Smooth muscle cell (in vitro differentiated cells): ENCODE data around the gene LAPTM4A. TPM values are rescaled to one million over a fixed set of nuclear protein-coding genes. Genes with fewer than 3 reads are reported as not detected.

Experiments used
- DNase-seq: peaks from one replicate; lab custom pipeline; 2025; ENCODE audit not compliant: unreplicated experiment; lab: John Stamatoyannopoulos, UW
- H2AFZ ChIP-seq: fragments of 200-600 bp; sonication (generic); 2 replicates; pipeline ENCODE4 v1.6.0; 2016; ENCODE audit warnings: antibody characterized with exemption, low read depth, mild to moderate bottlenecking
- H3F3A ChIP-seq: fragments of 200-600 bp; sonication (generic); 2 replicates; pipeline ENCODE4 v1.6.0; 2017; ENCODE audit warnings: antibody characterized with exemption, low read depth
- H3K27ac ChIP-seq: fragments of 200-600 bp; sonication (generic); 2 replicates; pipeline ENCODE4 v1.5.1; 2016; ENCODE audit warnings: low read depth, mild to moderate bottlenecking
- H3K27me3 ChIP-seq: fragments of 200-600 bp; sonication (generic); 2 replicates; pipeline ENCODE4 v1.6.1; 2016; ENCODE audit warnings: low read depth, mild to moderate bottlenecking
- H3K36me3 ChIP-seq: fragments of 200-600 bp; sonication (generic); 2 replicates; pipeline ENCODE4 v1.5.1; 2016; ENCODE audit warnings: low read depth
- H3K4me1 ChIP-seq: fragments of 200-600 bp; sonication (generic); 2 replicates; pipeline ENCODE4 v1.5.1; 2016; ENCODE audit warnings: low read depth
- H3K4me2 ChIP-seq: fragments of 200-600 bp; sonication (generic); 2 replicates; pipeline ENCODE4 v1.6.0; 2016; ENCODE audit warnings: mild to moderate bottlenecking
- H3K4me3 ChIP-seq: fragments of 200-600 bp; sonication (generic); 2 replicates; pipeline ENCODE4 v1.5.1; 2016; ENCODE audit warnings: mild to moderate bottlenecking
- H3K79me2 ChIP-seq: fragments of 200-600 bp; sonication (generic); 2 replicates; pipeline ENCODE4 v1.6.0; 2016; ENCODE audit warnings: low read depth, mild to moderate bottlenecking
- H3K9ac ChIP-seq: fragments of 200-600 bp; sonication (generic); 2 replicates; pipeline ENCODE4 v1.6.0; 2016; ENCODE audit warnings: low read depth
- H3K9me3 ChIP-seq: fragments of 200-600 bp; sonication (generic); replicated peaks from 2 replicates; pipeline ENCODE4 v1.5.1; 2016; ENCODE audit warnings: low read depth
- H4K20me1 ChIP-seq: fragments of 200-600 bp; sonication (generic); 2 replicates; pipeline ENCODE4 v1.6.0; 2016; ENCODE audit warnings: low read depth
- WGBS: methylation state at CpG from one replicate; pipeline ENCODE4 v1.1.7; 2016; ENCODE audit warnings: low lambda C conversion rate; 5-methylcytosine and 5-hydroxymethylcytosine counted together
- polyA plus RNA-seq: library from polyadenylated mRNA; unstranded; fragments of >200 nt; fragmentation: Nextera tagmentation; extraction: Ambion mirVana; gene quantifications from 2 replicates; pipeline ENCODE4 v1.2.1, GENCODE V29; 2016
- total RNA-seq: library from RNA; depleted of rRNA; stranded (reverse); fragments of >200 nt; gene quantifications from 2 replicates; pipeline ENCODE4 v1.2.3, GENCODE V29; 2014
- TF ChIP-seq, protein P1 (sequence below): fragments of 200-600 bp; sonication (generic); IDR thresholded peaks from 2 replicates; pipeline ENCODE4 v1.5.1; 2017; ENCODE audit warnings: borderline replicate concordance, mild to moderate bottlenecking, antibody characterized with exemption; ENCODE audit not compliant: insufficient read depth, poor library complexity, severe bottlenecking

LAPTM4A gene
- total and polyA plus RNA-seq, 2 experiments from 2014 or later: 423 to 466 TPM

DNA sequence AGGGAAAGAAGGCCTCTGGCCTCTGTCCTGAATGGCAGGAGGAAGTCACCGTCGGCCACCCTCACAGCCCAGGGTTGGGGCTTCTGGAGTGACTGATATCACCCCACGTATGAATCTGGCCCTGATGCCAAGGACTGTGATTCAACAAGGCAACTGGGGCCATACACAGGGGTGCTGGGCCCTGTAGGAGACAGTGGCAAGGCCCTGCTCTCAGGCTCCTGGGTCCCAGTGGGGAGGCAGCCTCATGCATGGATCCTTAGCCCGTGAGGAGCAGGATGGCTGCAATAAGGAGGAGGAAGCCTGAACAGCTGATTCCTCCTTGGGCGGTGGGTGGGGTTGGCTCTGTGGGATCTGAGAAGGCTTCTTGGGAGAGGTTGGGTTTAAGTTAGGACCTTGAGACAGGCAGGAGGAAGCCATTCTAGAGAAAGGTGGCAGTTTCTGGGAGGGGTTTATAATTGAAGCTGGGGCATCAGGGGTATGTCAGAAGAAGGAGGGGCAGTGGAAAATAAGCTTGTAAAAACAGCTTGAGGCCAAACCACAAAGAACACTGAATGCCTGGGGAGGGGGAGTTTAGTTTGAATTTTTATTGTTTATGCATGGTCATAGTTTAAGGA, 42.8 kb upstream of the LAPTM4A start:
- no peaks in the 10 kb centered on the region for H3F3A ChIP-seq
- no peak overlapping the region for H3K27ac ChIP-seq
- no peaks in the 10 kb centered on the region for H3K27me3 ChIP-seq
- WGBS: 85% methylated on average over 5 of the region's 5 CpGs
- H4K20me1 ChIP-seq: no peaks in the 10 kb centered on the region
- no peak overlapping the region for H3K9ac ChIP-seq
- H3K4me2 ChIP-seq: no peak overlapping the region
- no peak overlapping the region for H3K4me3 ChIP-seq
- H3K36me3 ChIP-seq: no peaks in the 10 kb centered on the region
- no peak for DNase-seq
- H3K9me3 ChIP-seq: no peaks in the 10 kb centered on the region
- TF ChIP-seq, protein P1, sequence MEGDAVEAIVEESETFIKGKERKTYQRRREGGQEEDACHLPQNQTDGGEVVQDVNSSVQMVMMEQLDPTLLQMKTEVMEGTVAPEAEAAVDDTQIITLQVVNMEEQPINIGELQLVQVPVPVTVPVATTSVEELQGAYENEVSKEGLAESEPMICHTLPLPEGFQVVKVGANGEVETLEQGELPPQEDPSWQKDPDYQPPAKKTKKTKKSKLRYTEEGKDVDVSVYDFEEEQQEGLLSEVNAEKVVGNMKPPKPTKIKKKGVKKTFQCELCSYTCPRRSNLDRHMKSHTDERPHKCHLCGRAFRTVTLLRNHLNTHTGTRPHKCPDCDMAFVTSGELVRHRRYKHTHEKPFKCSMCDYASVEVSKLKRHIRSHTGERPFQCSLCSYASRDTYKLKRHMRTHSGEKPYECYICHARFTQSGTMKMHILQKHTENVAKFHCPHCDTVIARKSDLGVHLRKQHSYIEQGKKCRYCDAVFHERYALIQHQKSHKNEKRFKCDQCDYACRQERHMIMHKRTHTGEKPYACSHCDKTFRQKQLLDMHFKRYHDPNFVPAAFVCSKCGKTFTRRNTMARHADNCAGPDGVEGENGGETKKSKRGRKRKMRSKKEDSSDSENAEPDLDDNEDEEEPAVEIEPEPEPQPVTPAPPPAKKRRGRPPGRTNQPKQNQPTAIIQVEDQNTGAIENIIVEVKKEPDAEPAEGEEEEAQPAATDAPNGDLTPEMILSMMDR: no peak
- H3K4me1 ChIP-seq: peaks cover 6% of the 10 kb centered on the region
- H2AFZ ChIP-seq: peak overlapping the region; percentile 15
- no peaks in the 10 kb centered on the region for H3K79me2 ChIP-seq

DNA sequence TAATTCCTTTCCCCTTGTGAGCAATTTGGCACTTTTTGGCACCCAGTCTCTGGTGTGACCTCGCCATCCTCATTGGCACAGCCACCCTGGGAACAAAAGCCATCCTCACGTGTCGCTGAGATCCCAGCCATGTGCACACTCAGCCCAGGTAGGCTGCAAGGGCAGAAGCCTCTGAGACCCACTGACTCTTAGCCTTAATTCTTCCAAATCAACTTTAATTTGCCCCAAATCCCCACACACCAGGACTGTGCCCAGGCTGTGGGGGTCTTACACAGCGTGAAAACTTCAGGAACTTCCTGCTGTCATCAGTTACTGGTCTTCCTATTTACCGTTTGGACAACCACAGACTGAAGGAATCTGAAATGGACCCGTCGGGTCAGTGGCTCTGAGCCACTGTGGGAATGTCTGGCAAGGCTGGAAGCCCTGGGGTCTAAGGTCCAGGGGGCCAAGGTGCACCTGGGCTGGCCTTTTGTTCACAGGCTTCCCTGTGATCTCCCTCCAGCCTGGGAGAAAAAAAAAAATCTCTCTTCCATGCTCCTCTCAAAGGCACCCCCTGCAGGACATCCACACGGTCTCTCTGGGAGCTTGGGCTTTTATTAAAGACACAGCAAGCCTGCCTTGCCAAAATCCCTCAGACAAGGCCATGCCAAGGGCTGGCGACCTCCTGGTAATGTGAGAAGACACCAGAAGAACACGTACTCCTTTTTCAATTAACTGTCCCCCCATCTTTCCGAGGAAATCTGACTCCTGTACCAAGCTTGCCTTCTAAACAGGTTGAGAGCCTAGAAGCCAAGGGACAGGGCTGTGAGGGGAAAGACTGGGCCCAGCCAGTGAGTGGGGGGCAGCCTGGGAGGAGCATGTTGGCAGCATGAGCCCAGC, 42.1 kb upstream of the LAPTM4A start:
- Histone ChIP-seq H3K27me3 (no peaks in the 10 kb centered on the region), H2AFZ (peak overlapping the region; percentile 15), H3K9me3 (no peaks in the 10 kb centered on the region), H3K79me2 (no peaks in the 10 kb centered on the region), H3K4me3 (no peak overlapping the region), H3K36me3 (no peaks in the 10 kb centered on the region), H3K27ac (no peak overlapping the region), H3K4me1 (peaks cover 6% of the 10 kb centered on the region), H3F3A (no peaks in the 10 kb centered on the region), H3K9ac (no peak overlapping the region), H3K4me2 (no peak overlapping the region), H4K20me1 (no peaks in the 10 kb centered on the region)
- TF ChIP-seq, protein P1: peak; percentile 61
- no peak for DNase-seq
- WGBS: 64% methylated on average over 11 of the region's 11 CpGs

DNA sequence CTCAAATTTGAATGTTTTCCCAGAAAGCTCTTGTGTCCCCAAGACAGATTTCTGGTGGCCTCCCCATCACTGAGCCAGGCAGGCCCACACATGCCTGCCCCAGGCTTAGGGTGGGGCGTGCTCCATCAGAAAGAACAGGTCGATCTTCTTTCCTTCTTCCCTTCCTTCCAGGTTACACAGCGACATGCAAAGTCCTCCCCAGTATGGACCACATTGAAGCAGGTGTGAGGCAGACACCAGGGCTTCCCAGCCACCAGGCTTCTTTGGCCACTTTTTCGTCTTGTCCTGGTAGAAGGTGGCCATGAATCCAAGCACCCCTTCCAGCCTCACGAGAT, 41.4 kb upstream of the LAPTM4A start:
- Histone ChIP-seq H3K4me2 (no peak overlapping the region), H3K9me3 (no peaks in the 10 kb centered on the region), H3K9ac (no peak overlapping the region), H2AFZ (no peak overlapping the region), H3K4me3 (no peak overlapping the region), H3F3A (no peaks in the 10 kb centered on the region), H3K79me2 (no peaks in the 10 kb centered on the region), H3K27me3 (no peaks in the 10 kb centered on the region), H3K36me3 (no peaks in the 10 kb centered on the region), H3K4me1 (peaks cover 6% of the 10 kb centered on the region), H3K27ac (no peak overlapping the region), H4K20me1 (no peaks in the 10 kb centered on the region)
- TF ChIP-seq, protein P1: no peak
- DNase-seq: no peak
- 89% methylated on average over 5 of the region's 5 CpGs for WGBS
